SK-N-MC (cell line): ENCODE data around the gene CDH11.

ENCODE experiments used
- EZH2 ChIP-seq: fragments of 200-600 bp; sonication (generic); IDR thresholded peaks from one replicate; pipeline ENCODE4 v1.6.1; 2017; ENCODE audit warnings: antibody characterized with exemption
- POLR2AphosphoS5 ChIP-seq: IDR thresholded peaks from 2 replicates; pipeline ENCODE4 v1.6.1; 2012; ENCODE audit warnings: mild to moderate bottlenecking, low read depth, low read length, borderline replicate concordance

- no peak for TF ChIP-seq POLR2AphosphoS5
- no peak for TF ChIP-seq EZH2
Observed at GRCh38 chr16:65042438-65043365, 79.2 kb downstream of the CDH11 start.
